IPS-18a (cell line): ENCODE data around the gene SSH2.
A peak's percentile ranks its signal among the peaks of the same experiment; 100 is the strongest.

ENCODE experiments used
- H3K27ac ChIP-seq: one replicate; pipeline ENCODE4 v1.5.1; 2013; ENCODE audit warnings: low read length
- H3K27me3 ChIP-seq: one replicate; pipeline ENCODE4 v1.6.1; 2013; ENCODE audit warnings: mild to moderate bottlenecking, low read length; ENCODE audit not compliant: control insufficient read depth, insufficient read depth
- H3K36me3 ChIP-seq: one replicate; pipeline ENCODE4 v1.6.1; 2013; ENCODE audit warnings: low read depth, low read length; ENCODE audit not compliant: control insufficient read depth
- H3K4me1 ChIP-seq: one replicate; pipeline ENCODE4 v1.6.1; 2013; ENCODE audit warnings: low read depth, low read length; ENCODE audit not compliant: control insufficient read depth
- H3K4me3 ChIP-seq: one replicate; pipeline ENCODE4 v1.5.1; 2013; ENCODE audit warnings: low read length
- H3K9ac ChIP-seq: one replicate; pipeline ENCODE4 v1.6.1; 2013; ENCODE audit warnings: mild to moderate bottlenecking, low read length, moderate library complexity
- H3K9me3 ChIP-seq: one replicate; pipeline ENCODE4 v1.6.1; 2013; ENCODE audit warnings: low read depth, low read length; ENCODE audit not compliant: control insufficient read depth

Gene SSH2

GRCh38 chr17:29615492-29616299 lies 314.3 kb downstream of the SSH2 start:
- Histone ChIP-seq H3K4me1 (peaks cover 26% of the 10 kb centered on the region), H3K9me3 (no peaks in the 10 kb centered on the region), H3K36me3 (no peaks in the 10 kb centered on the region), H3K27me3 (peaks cover 71% of the 10 kb centered on the region), H3K4me3 (peak overlapping the region; percentile 46), H3K9ac (no peak overlapping the region), H3K27ac (no peak overlapping the region)

- Histone ChIP-seq H3K27me3 (peaks cover 65% of the 10 kb centered on the region), H3K9ac (no peak overlapping the region), H3K9me3 (no peaks in the 10 kb centered on the region), H3K4me1 (peaks cover 22% of the 10 kb centered on the region), H3K27ac (no peak overlapping the region), H3K4me3 (peak overlapping the region; percentile 46), H3K36me3 (no peaks in the 10 kb centered on the region)
Observed at GRCh38 chr17:29615048-29615385, 315.0 kb downstream of the SSH2 start.

- no peaks in the 10 kb centered on the region for H3K9me3 ChIP-seq
- peaks cover 59% of the 10 kb centered on the region for H3K27me3 ChIP-seq
- H3K4me1 ChIP-seq, result peaks cover 22% of the 10 kb centered on the region
- no peak overlapping the region for H3K9ac ChIP-seq
- H3K36me3 ChIP-seq, result no peaks in the 10 kb centered on the region
- no peak overlapping the region for H3K27ac ChIP-seq
- H3K4me3 ChIP-seq, result no peak overlapping the region
Observed at GRCh38 chr17:29614349-29615047, 315.5 kb downstream of the SSH2 start.

- no peaks in the 10 kb centered on the region for H3K9me3 ChIP-seq
- no peak overlapping the region for H3K9ac ChIP-seq
- peak overlapping the region; percentile 46 for H3K4me3 ChIP-seq
- no peaks in the 10 kb centered on the region for H3K36me3 ChIP-seq
- H3K27me3 ChIP-seq, result peaks cover 53% of the 10 kb centered on the region
- no peak overlapping the region for H3K27ac ChIP-seq
- peaks cover 22% of the 10 kb centered on the region for H3K4me1 ChIP-seq
Observed at GRCh38 chr17:29613856-29614255, 316.2 kb downstream of the SSH2 start.

- H3K4me3 ChIP-seq, result peak overlapping the region; percentile 46
- H3K4me1 ChIP-seq, result peaks cover 22% of the 10 kb centered on the region
- H3K9ac ChIP-seq, result no peak overlapping the region
Observed at GRCh38 chr17:29613352-29613837, 316.6 kb downstream of the SSH2 start.

GRCh38 chr17:29612404-29613280 lies 317.4 kb downstream of the SSH2 start:
- H3K4me3 ChIP-seq, result no peak overlapping the region
- H3K27me3 ChIP-seq, result peaks cover 41% of the 10 kb centered on the region
- no peak overlapping the region for H3K27ac ChIP-seq
- H3K36me3 ChIP-seq, result no peaks in the 10 kb centered on the region
- peaks cover 22% of the 10 kb centered on the region for H3K4me1 ChIP-seq
- H3K9ac ChIP-seq, result no peak overlapping the region
- H3K9me3 ChIP-seq, result no peaks in the 10 kb centered on the region

More at GRCh38 chr17:29613352-29613837, 316.6 kb downstream of the SSH2 start:
- Histone ChIP-seq H3K9me3 (no peaks in the 10 kb centered on the region), H3K36me3 (no peaks in the 10 kb centered on the region), H3K27ac (no peak overlapping the region), H3K27me3 (peaks cover 48% of the 10 kb centered on the region)

GRCh38 chr17:29612094-29612403 lies 318.0 kb downstream of the SSH2 start:
- no peaks in the 10 kb centered on the region for H3K36me3 ChIP-seq
- H3K9me3 ChIP-seq, result no peaks in the 10 kb centered on the region
- no peak overlapping the region for H3K9ac ChIP-seq
- no peak overlapping the region for H3K27ac ChIP-seq
- H3K4me3 ChIP-seq, result no peak overlapping the region
- H3K4me1 ChIP-seq, result peaks cover 22% of the 10 kb centered on the region
- H3K27me3 ChIP-seq, result peaks cover 35% of the 10 kb centered on the region

- H3K9ac ChIP-seq, result no peak overlapping the region
- no peak overlapping the region for H3K27ac ChIP-seq
- peaks cover 30% of the 10 kb centered on the region for H3K27me3 ChIP-seq
- no peaks in the 10 kb centered on the region for H3K9me3 ChIP-seq
- H3K4me3 ChIP-seq, result no peak overlapping the region
- H3K36me3 ChIP-seq, result no peaks in the 10 kb centered on the region
- H3K4me1 ChIP-seq, result peaks cover 19% of the 10 kb centered on the region
Observed at GRCh38 chr17:29611351-29612093, 318.5 kb downstream of the SSH2 start.

- peaks cover 14% of the 10 kb centered on the region for H3K4me1 ChIP-seq
- H3K9ac ChIP-seq, result no peak overlapping the region
- H3K27me3 ChIP-seq, result peaks cover 18% of the 10 kb centered on the region
- no peak overlapping the region for H3K4me3 ChIP-seq
- H3K27ac ChIP-seq, result no peak overlapping the region
- H3K36me3 ChIP-seq, result no peaks in the 10 kb centered on the region
- H3K9me3 ChIP-seq, result no peaks in the 10 kb centered on the region
Observed at GRCh38 chr17:29610395-29610794, 319.6 kb downstream of the SSH2 start.

GRCh38 chr17:29608986-29609385 lies 321.0 kb downstream of the SSH2 start:
- H3K4me1 ChIP-seq, result peaks cover 5% of the 10 kb centered on the region
- no peak overlapping the region for H3K9ac ChIP-seq
- no peak overlapping the region for H3K27ac ChIP-seq
- H3K36me3 ChIP-seq, result no peaks in the 10 kb centered on the region
- no peak overlapping the region for H3K4me3 ChIP-seq
- H3K9me3 ChIP-seq, result no peaks in the 10 kb centered on the region
- peaks cover 4% of the 10 kb centered on the region for H3K27me3 ChIP-seq
